ENCODE data around the gene BNC2.

Gene BNC2

DNA sequence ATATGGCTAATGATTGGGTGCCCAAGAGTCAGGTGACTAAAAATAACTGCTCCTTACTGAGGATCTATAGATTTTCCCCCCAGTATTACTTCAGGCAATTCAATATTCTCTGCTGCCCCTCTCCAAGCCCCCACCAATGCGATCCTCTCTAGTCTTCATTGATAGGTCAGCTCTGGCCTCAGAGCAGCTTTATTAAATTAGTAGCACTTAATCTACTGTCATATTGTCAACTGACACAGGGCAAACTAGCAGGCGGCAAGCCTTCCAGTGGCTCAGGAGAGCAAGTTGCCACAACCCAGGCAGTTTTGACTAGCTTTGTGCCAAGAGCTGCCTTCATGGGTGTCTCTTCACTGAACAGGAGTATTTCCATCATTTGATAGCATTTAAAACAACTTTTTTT is 462.9 kb downstream of the BNC2 start:
- DNase-seq, result no peak

- no peak for DNase-seq
Observed at GRCh38 chr9:16406526-16407225, 463.8 kb downstream of the BNC2 start.

GRCh38 chr9:16405421-16405820 is 465.0 kb downstream of the BNC2 start:
- DNase-seq, result no peak

GRCh38 chr9:16401701-16402100 is 468.8 kb downstream of the BNC2 start:
- DNase-seq, result peak; percentile 68 to 81 (median 73)

GRCh38 chr9:16398691-16399090 is 471.8 kb downstream of the BNC2 start:
- no peak for DNase-seq

- DNase-seq, result peak; percentile 23 to 45 (median 30)
Observed at GRCh38 chr9:16396389-16396788, 474.1 kb downstream of the BNC2 start.

DNA sequence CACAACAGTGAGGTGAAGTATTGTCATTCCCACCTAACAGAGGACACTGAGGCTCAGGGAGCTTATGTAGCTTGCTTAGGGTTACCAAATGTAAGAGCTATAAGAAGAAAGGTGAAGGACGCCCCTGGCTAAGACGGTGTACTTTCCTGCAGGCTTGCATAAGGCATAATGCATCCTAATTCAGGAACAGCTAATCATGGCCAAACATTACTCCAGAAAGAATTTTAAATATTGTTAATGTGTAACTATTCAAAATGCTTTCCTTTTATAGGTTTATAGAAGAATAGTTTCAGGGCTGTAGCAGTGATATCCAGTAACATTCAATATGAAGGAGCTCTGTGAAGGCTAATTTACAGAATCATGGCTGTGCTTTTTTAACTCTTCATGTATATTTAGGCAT is 479.1 kb downstream of the BNC2 start:
- DNase-seq, result no peak

GRCh38 chr9:16387382-16387781 is 483.1 kb downstream of the BNC2 start:
- DNase-seq, result no peak

DNA sequence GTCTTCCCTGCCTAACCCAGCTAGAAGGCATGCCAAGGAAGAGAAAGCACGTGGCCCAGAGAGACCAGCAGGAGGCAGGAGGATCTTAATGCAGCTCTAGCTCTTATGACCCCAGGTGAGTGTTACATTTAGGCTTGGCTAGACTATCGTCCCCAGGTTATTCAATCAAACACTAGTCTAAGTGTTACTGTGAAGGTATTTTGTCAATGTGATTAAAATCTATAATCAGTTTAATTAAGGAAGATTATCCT is 483.7 kb downstream of the BNC2 start:
- DNase-seq, result no peak

DNA sequence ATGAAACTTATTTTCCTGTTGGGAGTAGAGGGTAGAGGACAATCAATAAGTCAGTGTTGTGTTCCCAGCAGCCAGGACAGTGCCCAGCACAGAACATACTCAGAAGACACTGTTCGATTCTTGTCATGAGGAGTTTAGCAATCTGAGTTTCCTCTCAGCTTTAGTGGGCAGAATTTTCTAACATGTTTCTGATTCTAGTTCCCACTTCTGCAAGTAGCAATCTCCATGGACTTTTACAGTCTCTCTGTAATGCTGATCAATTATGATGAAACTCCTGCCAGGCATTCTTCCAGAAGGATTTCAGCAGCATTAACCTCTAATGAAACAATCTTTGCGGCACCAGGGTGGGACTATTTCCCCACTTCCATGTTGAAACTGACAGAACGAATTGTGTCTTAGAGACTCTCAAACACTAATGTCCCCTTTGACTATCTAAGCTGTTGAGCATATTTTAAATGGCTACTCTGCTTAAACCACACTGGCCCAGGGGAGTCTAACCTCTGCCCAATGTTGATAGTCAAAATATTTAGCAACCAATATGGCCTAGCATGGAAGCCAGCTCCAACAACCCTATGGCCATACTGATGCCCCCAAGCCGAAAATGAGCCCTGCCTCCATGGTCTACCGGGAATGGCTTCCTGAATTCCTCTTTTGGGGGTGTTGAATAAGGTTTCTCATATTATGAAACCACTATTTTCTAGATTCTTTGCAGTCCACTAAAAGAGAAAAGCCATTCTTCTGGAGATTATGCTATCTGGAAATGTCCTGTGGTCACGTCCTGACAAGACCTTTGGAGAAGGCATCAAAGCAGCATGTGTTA is 484.3 kb downstream of the BNC2 start:
- DNase-seq, result peak; percentile 2 to 28 (median 24)

- no peak for DNase-seq
Observed at GRCh38 chr9:16385590-16385989, 484.9 kb downstream of the BNC2 start.

DNA sequence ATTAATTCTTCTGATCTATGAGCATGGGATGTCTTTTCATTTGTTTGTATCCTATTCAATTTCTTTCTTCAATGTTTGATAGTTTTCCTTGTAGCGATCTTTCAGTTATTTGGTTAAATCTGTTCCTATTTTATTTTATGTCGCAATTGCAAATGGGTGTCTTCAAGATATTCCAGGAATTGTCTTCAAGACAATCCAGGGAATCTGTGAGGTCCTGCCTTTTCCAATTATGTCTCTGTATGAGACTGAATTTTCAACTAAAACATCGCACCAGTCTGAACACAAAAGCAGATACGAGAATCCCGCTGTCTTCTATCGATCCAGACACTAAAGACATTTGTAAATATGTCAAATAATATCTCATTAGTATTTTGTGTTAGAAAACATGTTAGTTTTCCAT is 485.5 kb downstream of the BNC2 start:
- no peak for DNase-seq

GRCh38 chr9:16377311-16377710 is 493.2 kb downstream of the BNC2 start:
- no peak for DNase-seq

DNA sequence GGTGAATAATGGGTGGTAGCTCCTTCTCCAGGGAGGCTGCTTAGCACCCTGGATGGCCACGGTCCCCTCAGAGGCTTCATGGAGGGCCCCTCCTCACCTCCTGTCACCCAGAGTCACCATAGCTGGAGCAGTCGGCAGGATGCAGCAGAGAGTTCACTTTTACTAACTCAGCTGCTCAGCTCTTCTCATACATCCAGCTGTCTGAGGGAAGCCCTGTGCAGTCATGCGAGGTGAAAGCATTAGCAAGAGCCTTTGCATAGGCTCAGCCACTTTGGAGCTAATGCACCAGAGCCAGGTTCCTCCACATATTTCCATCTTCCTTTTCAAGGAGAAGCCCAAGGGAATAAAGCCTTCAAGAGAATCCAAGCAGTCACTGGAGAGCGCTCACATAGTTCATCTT is 499.2 kb downstream of the BNC2 start:
- no peak for DNase-seq

DNA sequence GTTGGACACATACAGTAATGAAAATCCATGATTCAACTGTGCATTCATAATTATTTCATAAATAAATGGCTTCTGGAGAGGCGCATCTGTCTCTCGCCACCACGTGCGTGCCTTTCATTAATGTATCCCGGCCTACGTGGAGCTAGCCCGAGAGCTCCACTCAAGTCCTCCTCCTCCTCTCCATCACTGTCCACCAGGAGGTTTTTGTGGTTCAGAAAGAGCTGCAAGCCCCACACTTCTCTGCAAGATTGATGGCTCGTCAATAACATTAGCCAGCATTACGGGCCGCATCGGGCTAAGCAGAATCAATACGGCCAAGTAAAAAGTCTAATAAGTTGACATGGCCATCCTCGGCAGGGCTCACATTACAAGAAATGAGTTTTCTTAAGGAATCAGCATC is 499.8 kb downstream of the BNC2 start:
- DNase-seq, result no peak

GRCh38 chr9:16369427-16369826 is 501.0 kb downstream of the BNC2 start:
- DNase-seq, result no peak

DNA sequence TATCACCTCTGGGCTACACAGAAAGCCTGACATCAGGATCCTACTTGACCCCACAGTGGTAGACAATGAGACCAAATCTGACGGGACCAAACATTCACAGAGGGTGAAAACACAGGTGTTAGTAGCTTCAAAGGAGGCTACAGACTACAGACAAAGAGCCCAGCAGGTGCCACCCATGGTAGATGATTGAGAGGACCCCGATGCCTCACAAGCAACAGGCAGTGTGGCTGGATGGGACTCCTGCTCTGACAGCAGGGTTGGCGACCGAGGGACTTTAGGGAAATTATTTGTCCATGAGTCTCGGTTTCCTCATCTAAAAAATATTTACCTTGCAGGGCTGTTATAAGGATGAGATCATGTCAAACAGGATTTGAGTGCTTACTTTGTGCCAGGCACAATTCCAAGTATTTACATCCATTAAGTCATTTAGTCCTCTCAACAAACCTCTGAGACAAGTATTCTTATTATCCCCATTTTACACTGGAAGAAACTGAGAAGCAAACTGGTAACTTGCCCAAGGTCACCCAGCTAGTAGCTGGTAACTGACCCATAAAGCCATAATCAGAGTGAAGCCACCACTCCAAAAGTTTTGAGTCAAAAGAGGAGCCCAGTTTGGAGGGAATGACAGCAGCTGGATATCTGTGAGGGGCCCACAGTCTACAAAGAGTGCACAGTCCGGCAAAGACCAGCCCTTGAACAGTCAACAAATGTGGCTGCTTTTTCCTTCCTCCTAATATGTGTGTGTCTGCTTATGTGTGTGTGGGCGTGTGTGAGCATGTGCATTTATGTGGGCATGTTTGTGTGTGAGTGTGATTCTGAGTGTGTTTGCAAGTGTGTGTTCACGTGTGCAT is 502.0 kb downstream of the BNC2 start:
- DNase-seq, result no peak

- no peak for DNase-seq
Observed at GRCh38 chr9:16367605-16368231, 502.8 kb downstream of the BNC2 start.

DNA sequence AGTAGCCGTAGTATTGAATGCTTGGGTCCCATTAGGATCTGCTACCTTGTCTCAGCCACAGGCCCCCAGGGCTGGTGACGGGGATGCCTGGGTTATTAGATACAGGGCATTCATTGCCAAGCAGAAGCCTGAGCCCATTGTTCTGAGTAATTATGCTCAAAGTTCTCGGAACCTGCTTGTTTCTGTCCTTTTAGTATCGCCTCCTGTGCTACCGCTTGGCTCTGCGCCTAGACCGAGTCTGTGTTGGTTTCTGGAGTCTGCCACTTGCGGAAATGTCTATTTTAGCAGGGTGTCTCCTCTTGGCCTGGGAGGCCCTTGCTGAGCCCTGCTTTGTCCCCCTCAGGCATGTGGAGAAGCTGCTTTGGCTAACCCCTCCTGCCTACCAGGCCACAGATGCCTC is 506.1 kb downstream of the BNC2 start:
- no peak for DNase-seq

DNA sequence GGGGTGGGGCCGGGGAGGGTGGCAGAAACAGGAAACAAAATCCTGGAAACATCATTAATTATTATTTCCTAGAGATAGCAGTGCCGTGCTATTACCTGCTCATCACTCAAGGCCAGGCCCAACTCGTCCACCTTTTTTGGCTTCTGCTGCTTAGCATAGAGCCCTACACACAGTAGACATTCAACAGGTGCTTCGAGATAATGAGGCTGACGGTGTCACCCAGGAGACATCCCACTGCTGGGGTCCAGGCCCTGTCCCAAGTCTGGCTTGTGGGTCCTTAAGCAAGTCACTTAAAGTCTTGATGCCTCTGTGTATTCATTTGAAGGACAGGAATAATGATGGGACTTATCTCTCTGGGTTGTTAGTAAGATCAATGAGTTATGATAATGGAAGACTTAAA is 506.6 kb downstream of the BNC2 start:
- no peak for DNase-seq

- DNase-seq, result no peak
Observed at GRCh38 chr9:16363073-16363781, 507.2 kb downstream of the BNC2 start.

GRCh38 chr9:16361939-16362338 is 508.5 kb downstream of the BNC2 start:
- no peak for DNase-seq

DNA sequence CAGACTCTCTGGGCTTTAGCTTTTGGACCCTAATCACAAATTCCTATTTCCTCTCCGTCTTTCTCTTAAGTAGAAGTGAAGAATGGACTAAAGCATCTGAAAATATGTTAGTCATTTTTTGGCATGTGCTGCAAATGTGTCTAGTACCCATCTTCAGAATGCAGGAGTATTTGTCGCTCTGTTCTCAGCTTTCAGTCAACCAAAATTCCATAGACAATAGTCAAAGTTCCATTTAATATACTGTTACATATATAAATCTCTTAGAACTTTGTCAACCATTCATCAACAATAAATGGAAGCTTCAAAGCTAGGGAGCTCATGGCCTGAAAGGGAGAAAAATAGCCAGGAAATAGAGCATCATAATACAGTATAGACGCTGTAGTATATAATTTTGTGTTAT is 509.4 kb downstream of the BNC2 start:
- no peak for DNase-seq

Measured in suppressor macrophage treated with lipopolysaccharide for 1 hour (primary cell).